HG03103 (cell line): ENCODE data around the gene IWS1.
"Not testable (repeated sequence)": the region's sequence is repeated elsewhere in the genome, so short reads cannot be mapped to it uniquely, and the experiment has no call there.

Source experiments
- ATAC-seq: cut with Tn5 transposase; IDR thresholded peaks from one replicate; pipeline ENCODE4 v1.9.1; 2021; ENCODE audit warnings: low read depth; ENCODE audit not compliant: unreplicated experiment

IWS1 gene

DNA sequence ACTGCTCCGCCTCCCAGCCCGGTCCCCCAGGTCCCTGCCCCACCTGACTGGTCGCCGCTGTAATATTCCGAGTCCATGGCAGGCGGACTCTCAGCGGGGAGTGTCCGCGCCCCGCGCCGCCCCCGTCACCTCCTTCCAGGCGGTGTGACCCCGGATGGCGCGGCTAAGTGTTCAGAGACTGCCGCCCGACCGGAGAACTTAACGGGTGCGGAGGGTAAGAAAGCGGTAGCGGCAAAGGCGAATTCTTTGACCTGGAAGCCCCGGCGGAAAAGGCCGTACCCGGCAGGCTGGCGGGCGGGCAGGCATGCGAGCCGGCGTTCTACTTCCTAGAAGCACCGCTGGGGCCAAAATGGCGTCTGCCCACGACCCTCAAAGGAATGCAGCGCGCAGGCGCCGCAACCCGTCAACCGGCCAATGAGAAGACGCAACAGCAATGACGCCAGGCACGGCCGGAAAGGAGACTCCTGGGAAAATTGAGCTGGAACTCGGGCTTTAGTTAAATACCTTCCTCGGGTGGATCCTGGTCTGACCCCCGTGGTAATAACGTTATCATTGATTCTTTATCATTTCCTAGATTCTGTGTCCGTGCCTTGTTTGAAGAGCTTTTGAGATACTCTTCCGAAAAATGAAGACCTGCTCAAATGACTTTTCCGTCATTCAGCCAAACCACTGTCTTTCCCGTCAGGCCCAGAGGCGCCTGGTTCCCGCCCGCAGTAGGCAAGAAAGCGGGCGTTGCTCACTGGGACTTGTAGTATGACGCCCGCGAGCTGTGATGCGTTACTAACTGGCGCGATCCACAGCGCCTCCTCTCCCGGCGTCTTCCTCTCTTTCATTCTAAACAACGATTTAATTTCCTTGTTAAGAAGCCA, at the start of gene IWS1:
Gene IWS1, minus strand, starts transcription at position 358 of the 869 bp plus-strand sequence. Its CDS starts 281 bp downstream, at position 77.
- peak; percentile 78 for ATAC-seq

DNA sequence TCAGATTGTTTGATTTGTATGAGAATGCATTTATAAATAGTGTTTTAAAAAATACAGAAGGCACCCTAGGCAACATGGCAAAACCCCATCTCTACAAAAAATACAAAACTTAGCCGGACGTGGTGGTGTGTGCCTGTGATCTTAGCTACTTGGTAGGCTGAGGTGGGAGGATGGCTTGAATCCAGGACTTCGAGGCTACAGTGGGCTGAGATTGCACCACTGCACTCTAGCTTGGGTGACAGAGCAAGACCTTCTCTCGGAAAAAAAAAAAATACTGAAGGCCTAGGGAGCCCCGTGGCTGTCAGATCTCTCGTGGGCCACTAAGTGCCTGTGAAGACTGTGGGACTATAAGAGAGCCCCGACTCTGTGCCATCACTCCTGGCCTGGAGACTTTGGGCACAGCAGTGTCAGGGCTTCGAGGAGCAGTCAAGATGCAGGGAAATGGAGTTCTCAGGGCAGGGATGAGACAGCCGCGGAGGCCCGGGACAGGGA, 49.7 kb upstream of the IWS1 start:
- no peak for ATAC-seq

DNA sequence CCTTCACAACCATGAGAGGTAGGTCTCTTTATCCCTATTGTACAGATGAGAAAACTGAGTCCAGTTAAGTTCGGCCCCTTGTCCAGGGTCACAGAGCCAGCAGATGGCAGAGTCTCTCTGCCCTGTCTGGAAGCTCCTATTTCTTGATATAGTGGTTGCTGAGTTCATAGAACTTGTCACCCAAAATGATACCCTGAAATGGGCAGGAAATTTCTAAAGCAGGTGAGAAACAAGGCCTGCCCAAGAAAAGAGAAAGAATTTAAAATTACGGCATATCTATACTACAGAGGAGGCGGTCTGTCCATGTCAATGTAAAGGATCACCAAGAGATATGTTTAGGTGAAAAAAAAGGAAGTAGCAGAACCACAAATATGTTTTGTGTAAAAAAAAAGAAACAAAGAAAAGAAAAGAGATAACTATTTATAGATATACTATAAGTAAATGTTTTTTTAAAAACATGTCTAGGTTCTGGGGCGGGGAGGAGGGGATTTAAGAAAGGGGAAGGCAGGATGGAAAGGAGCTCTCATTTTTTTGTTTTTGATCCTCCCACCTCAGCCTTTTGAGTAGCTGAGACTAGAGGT, 49.0 kb upstream of the IWS1 start:
- no peak for ATAC-seq

DNA sequence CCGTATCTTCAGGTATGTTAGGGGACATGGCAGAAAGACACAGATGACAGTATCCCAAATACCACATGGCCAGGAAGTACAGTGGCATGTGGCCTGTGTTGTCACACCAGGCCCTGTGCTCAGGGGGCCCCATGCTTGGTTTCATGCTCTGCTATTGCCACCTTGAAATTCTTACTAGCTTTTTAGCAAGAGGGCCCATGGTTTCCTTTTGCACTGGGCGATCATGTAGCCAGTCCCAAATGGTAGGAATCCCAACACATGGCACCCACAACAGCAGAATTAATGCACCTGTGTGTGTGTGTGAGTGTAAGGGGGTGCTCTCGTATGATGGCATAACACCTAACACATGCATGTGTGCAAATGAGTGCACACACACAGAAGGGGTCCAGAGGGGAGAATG, 48.4 kb upstream of the IWS1 start:
- ATAC-seq, result no peak

DNA sequence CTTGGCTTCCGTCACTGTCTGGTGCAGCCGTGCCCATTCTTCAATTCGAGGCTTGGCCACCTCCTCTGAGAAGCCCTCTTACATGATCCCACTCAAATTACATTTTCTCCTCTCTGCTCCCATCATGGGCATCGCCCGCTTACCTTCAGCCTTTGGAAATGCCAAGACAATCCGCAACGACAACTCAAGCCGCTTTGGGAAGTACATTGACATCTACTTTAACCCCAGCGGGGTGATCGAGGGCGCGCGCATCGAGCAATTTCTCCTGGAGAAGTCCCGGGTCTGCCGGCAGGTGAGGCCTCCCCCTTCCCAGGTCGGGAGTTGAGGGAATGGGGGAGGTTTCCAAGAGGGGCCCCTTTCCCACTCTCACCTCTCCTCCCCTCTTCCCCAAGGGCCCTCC, 47.5 kb upstream of the IWS1 start:
- ATAC-seq, result no peak

DNA sequence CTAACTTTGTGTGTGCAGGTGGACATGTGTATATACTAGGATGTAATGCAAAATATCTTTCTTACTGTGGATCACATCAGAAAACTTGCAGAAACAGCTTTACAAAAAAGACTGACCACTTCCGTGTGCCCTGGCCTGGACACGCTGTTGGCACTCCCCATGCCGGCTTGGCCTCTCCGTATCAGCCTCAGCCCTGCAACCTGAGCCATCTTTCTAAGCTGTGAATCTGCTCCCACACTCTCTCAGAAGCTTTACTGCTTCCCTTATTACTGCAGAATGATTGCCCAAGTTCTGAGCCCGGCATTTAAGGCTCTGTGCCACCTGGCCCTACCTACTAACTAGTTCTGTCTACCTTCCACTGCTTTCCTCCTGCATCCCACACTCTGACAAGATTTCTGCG, 47.0 kb upstream of the IWS1 start:
- ATAC-seq, result no peak

DNA sequence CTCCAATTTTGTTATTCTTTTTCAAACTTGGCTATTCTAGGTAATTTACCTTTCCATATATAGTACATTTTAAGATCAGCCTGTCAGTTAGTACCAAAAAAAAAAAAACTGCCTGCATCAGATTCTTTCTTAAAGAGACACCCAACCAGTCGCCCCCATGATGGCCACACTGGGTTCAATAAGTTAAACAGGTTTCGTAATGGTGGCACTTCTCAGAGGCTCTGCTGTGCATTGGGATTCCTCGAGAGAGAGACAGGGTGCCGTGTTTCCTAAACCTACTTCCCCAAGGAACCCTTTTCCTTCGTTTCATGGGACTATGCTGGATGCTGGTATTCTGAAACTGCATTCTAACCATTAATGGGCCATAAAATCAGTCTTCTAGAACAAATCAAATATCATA, 46.6 kb upstream of the IWS1 start:
- ATAC-seq, result no peak

DNA sequence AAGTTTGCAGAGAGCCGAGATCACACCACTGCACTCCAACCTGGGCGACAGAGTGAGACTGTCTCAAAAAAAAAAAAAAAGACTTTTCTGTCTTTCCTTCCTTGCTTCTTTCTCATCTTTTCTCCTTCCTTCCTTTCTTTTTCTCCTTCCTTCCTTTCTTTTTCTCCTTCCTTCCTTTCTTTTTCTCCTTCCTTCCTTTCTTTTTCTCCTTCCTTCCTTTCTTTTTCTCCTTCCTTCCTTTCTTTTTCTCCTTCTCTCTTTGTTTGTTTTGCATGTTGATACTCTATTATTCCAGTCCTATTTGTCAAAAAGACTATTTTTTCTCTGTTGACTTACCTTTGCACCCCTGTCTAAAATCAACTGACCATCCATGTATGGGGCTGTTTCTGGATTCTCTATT, 46.1 kb upstream of the IWS1 start:
- not testable (repeated sequence) for ATAC-seq

DNA sequence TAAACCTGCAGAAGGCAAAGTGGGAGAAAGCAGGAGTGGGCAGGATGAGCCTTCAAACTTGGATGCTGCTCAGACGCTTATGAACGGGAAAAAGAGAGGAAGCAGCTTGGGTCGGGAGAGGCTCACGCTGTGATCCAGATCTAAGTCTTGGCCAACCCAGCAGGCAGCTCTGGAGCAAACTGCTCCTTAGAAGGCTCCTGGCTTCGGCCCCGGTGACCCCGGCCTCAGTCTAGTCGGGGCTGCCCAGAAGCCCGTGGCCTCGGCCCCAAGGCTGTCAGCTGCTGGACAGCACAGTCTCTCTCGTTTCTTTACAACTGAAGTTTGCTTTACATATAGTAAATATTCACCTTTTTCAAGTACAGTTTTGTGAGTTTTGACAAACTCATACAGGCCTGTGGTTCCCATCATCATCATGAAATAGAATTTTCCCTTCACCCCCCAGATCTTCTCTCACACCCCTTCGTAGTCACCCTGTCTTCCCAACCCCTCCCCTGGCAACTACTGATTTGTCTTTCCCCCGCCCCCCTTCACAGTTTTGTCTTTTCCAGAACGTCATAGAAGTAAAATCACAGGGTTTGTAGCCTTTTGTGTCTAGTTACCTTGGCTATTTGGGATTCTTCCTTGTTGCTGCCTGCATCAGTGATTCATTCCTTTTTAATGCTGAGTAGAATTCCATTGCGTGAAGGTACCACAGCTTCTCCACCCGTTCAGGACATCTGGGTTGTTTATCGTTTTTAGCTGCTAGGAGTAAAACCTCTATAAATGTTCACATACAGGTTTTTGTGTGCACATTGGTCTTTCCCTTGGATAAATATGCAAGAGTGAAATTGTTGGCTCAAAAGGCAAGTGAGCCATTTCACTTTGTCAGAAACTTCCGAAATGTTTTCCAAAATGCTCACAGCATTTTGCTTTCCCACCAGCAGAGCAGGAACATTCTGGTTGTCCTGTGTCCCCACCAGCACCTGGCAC, 44.3 kb upstream of the IWS1 start:
- ATAC-seq, result no peak

DNA sequence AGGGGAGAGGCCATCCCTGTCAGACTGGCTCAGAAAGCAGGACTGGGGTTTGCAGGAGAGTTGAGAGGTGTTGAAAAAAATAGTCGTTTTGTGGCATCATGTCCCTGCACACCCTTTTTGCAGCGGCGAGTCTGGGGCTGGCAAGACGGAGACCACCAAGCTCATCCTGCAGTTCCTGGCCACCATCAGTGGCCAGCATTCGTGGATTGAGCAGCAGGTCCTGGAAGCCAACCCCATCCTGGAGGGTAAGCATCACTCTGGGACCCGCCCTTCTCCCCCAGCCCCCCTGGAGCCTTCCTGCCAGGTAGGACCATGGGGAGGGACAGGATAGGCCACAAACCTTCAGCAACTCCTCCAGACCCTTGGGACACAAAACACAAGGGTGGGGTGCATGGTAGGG, 43.4 kb upstream of the IWS1 start:
- no peak for ATAC-seq

DNA sequence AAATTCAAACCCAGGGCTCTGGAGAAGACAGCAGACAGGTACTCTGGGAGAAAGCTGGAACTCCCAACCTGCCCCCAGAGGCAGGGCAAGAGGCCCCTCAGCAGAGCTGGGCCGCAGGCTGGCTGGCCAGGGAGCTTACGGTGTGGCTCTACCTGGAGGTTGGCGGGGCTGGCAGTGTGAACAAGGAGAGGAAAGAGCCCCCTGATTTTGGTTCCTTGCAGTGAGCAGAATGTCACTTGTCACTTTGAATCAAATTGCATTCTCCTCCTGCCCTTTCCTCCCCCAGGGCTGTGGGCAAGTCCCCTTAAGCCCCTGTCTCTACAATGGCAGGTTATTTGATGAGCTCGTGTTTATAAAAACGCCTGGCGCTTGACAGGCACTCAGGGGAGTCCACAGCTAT, 41.8 kb upstream of the IWS1 start:
- no peak for ATAC-seq

DNA sequence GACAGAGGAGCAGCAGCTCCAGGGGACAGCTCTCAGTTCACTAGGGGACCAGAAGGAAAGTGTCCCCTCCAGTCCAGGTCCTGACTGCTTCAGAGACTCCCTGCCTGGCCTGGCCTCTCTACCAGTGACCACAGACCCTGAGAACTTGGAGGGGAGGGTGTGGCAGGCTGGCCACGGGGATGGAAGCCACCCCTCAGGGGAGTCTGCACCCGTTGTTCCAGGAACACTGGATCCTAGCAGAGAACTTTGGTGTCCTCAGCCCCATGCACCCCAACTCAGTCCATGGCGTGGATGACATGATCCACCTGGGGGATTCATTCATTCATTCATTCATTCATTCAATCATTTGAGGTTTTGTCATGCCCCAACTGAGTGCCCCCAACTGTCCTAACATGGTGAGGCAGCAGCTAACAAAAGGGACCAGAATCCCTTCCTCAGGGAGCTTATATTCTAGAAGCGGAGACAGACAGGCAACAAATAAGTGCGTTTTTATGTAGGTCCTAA, 41.1 kb upstream of the IWS1 start:
- no peak for ATAC-seq

DNA sequence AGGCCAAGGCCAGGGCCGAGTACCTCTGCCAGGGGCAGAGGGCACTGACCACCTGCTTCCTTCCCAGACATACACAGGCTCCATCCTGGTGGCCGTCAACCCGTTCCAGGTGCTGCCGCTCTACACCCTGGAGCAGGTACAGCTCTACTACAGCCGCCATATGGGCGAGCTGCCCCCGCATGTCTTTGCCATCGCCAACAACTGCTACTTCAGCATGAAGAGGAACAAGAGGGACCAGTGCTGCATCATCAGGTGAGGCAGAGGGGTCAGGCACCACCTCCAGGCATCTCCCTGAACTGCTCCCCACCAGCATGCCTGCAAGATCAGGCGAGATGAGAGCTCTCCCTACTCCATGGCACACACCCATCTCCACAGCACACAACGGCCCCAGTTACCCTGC, 40.3 kb upstream of the IWS1 start:
- ATAC-seq, result no peak

DNA sequence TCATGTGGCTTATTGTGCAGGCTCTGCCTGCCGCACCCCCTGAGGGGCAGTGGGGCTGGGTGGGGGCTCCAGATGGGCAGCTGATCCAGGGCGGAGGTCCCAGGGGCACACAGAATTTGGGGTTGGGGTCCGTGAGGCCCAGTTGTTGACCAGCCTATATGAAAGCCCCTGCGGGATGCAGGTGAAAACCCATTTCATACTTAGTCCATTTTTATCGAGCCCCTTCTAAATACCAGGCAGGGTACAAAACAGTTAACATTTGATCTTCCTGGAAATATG, 39.8 kb upstream of the IWS1 start:
- no peak for ATAC-seq

DNA sequence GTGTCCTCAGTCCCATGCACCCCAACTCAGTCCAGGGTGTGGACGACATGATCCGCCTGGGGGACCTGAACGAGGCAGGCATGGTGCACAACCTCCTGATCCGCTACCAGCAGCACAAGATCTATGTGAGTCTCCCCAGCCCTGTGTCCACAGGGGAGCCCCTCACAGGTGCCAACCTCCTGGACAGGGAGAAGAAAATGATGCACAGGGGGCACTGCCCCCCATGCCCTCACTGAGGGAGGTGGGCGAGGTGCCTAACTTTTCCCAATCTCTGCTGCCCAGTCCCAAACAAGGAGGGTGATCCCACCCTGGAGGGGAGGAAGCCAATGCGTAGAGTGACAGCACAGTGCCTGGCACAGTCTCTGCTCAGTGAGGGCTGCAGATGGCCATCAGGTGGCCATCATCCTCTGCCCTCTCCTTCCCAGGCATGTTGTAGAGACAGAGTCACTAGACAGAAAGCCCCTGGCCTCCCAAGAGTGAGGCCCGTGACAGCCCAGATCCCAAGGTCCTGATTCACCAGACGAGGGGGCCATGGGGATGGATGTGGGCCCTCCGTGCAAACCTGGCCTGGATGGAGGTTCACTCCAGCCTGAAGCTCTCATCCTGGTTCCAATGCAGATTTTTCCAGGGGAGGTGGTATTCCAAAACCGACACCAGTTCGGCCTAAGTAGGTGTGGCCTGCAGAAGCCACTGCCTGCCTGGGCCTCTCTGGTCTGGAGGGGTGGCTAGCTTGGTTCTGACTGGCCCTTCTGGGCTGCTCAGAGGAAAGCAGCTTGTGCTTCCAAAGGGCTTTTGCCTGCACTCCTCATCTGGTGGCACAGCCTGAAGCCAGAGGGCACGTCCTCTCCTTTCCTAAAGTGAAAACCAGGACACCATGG, 39.2 kb upstream of the IWS1 start:
- ATAC-seq, result no peak

DNA sequence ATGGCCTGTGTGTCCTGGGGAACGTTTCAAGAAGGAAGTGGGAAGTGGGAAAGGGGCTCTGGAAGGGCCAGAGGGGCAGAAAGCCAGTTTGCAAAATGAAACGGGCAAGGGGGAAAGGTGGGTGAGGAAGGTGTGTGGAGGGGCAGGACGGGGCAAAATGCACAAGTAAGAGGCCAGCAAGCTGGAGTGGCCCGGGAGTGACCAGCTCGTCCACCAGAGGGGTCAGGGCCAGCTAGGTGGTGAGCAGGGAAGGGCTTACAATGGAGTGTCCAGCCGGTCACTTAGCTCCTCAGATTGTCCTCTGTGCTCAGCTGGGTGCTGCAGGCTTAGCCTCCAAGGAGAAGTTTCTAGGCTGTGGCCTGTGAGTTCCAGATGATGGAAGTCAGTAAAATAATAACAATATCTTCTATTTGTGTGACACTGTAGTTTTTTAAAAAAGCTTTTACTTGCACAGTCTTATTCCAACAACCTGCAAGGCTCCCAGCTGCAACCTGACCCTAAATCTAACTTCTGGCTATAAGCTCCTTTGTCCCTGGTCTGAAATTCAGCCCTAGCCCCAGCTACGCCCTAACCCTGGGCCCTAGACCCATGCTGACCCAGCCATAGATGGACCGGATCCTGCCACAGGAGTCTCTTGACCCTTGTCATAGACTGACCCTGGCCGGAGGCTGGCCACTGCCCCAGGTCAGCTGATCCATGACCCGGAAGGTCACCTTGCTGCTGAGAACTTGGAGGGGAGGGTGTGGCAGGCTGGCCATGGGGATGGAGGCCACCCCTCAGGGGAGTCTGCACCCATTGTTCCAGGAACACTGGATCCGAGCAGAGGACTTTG, 38.4 kb upstream of the IWS1 start:
- no peak for ATAC-seq

DNA sequence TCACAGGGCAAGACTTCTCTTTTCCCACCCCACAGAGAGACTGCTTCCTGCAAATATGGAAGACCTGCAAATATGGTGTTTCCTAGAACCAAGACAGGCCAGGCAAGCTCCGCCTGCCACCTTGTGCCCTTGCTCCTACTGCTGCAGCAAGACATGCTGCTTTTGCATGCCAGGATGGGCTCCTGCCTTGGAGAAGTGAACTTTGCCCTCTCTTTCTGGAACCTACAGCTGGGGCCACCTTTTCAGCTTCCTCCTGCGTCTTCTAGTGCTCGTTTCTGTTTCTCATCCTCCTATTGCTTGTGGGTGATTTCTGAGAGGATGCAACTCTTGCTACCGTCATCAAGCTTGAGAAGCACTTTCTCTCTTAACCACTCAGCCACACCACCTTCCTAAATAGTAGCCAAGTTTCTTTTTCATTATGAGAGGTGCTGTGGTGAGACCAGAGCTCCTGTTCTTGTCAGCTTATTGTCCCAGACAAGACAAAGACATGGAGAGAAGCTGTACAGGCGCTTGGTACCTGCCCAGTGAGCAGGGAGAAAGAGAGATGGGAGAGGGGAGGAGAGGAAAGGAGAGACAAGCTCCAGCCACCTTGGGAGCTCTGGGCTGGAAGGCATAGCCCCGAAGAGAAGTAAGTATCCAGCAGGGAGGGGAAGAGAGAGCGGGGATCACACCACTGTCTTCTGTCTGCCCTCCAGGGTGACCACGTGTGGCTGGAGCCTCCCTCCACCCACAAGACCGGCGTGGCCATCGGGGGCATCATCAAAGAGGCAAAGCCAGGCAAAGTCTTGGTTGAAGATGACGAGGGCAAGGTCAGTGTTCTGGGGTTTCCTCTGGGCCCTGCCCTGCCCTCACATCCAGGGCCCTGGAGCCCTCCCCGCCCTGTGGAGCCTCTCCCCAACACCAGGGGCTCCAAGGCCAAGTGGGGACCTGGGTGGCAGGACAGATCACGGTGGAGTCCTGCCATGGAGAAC, 37.5 kb upstream of the IWS1 start:
- ATAC-seq, result peak; percentile 90

DNA sequence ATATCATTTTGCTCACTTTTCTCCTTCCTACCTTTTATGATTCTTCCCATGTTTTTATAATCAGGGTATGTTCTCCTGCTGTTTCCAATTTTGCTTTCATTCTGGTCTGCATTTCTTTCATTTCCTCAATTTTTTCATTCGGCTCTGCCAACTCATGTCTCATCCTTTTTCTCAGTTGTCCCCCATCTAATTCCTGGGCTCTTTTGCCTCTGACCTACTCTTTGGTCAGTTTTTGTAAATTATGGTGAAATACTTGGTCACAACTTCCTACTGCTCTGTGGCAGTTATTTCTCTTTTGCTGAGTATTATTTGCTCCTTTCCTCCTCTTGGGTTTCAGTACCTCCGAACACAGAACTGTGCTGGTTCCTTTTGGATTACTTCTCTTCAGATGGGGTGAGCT, 36.6 kb upstream of the IWS1 start:
- no peak for ATAC-seq
